NCI-H460 (cell line): Measurements from ENCODE around the gene CSF2. TPM values are rescaled to one million over a fixed set of nuclear protein-coding genes. Genes with fewer than 3 reads are reported as not detected.

Experiments used
- DNase-seq: peaks from one replicate; pipeline ENCODE4 v3.0.0-alpha.2; 2016; ENCODE audit warnings: low read depth; ENCODE audit errors: extremely low read depth
- total RNA-seq: library from RNA; depleted of rRNA; stranded (reverse); fragments of >200 nt; shearing (Covaris generic); gene quantifications from 2 replicates; pipeline ENCODE4 v1.2.3, GENCODE V29; 2014

Gene CSF2
- total RNA-seq, 1 experiment from 2014 or later, result not detected

DNA sequence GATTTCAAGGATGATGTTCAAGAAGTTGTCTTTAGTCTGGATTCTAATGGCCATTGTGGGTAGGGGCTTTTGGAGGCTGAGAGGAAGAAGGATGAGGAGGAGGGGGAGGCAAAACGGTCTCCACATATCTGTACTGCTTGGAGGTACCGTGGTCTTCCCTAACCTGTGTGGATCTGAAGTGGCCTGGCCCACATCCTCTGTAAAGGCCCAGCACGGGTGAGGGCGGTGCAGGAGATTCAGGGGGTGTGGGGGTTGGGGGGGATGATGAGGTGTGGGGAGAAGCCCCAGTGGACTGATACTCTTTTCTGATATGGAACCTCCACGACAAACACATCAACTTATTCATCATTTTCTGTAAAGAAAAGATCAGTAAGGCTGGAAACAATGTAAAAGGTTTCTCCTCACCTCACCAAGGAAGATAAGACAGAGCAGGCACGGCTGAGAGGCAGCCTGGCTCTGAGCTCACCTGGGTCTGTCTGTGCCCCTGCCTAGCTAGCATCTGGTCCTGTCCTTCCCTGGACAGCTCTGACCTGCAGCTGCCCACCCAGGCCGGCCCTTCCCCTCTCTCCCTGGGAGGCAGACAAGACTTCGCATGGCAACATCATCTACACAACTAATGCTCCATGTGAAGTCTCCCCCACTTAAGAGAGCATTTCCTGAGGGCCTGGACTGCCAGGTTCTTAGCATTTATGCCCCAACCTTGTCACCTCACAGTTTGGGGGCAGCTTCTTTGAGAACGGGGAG is 18.7 kb upstream of the CSF2 start:
- no peak for DNase-seq

DNA sequence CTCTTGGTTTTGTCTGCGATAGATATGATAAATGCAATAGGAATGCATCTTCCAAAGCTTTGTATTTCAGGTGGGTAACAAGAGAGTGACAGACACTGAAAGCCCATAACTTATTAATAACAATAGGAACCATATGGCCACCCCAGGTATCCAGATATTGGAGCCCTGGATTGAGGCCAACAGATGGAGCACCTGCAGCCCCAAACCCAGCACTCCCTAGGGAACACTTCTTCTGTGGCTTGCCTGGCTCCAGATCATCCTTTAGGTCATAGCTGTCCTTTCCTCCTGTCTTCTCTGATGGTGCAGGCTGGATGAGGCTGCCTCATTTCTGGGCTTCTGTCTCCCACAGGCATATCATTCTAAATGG is 18.2 kb upstream of the CSF2 start:
- no peak for DNase-seq

DNA sequence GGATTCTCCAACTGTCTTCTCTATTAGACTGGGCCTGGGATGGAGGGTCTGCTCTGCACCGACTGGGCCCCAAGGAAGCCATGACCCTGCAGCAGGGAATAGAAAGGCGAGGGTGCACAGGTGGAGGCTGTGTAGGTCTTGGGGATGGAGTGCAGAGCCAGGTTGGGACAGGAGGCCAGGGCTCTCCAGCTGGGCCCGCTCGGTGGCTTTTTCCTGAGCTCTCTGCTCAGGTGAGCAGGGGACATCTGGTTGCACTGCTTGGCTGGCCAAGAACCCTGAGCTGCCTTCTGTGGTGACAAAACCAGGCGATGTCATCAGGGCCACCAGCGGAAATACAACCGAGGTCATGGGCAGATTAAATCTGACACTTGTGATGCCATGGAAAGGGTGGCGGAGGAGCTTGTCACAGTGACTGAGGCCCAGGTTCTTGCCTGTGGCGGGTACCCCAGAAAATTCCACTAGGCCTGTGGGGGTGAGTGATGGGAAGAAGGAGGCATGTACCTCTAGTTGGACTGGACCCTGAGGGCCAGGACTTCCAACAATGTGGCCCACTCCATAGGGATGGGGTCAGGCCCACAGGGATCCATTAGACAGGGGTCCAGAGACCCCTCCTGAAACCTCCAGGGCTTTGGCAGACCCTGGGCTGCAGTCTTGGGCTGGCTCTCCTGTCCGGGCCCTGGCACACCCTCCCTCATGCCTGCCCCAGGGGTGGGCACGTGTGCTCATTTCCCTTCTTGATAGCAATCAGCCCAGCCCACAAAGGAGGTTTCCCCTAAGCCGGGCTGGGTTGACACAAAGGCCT is 17.6 kb upstream of the CSF2 start:
- DNase-seq, result no peak

DNA sequence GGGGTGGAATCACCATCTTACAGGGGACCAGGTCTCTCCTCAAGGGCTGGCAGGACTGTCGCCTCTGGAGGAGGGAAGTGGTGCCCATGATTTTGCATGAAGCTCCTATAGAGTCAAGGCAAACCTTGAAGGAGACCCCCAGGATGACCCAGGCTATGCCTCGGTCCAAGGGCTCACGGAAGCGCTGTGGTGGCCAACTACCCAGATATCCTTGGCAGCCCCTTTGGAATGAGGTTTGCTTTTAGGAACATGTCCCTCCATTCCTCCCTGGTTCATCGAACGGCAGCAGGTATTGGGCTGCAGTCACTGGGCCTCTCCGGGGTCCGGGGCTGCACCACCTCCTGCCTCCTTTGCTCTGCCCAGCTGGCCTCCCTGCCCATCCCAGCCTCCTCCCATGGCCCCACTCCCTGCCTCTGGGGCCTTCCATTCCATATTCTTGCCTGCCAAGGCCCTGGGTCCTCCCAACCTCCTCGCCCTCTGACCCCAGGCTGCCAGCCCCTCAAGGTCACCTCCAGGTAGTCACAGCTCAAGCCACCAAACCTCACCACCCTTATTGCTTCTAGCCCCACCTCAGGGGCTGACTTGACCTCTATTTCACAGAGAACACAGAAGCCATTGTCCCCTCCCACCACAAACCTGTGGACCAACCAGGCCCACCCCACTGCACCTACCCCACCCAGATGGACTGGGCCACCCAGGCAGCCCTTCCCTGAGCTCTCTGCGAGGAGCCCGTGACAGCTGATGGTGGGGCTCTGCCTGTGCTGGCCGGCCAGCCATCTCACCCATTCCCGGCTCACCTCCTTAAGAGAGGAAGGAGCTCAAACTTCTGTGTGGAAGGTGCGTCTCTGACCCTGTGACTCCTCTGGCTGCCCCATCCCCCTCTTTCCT is 16.7 kb upstream of the CSF2 start:
- DNase-seq, result no peak

DNA sequence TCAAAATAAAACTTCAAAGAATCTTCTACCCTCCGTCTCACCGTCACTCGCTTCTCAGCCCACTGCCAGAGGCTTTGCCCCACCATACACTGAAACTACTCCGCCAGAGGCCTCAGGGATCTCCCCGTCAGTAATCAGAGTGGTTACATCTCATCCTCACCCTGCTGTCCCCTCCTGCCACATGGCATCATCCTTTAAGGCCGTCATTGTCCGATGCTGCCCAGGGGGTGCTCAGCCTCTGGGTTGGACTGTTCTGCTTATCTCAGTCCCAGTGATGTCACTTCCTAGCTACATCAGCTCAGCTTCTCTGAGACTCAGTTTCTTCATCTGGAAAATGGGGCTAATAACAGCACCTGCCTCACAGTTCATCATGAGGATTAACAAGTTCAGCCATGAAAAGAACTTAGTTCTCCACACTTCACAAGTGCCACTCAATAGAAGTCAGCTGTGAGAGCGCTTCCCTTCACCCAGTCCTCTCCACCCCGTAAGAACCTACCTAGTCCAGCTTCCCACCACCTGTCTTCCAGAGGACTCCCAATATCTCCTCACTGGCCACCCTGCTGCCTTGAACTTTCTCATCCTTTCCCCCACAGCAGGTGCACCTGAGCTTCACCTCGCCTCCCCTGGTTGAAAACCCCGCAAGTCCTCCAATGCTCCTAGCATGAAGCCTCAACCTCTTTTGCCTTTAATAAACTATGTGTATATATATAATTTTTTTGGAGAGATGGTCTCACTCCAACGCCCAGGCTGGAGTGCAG is 15.9 kb upstream of the CSF2 start:
- no peak for DNase-seq

DNA sequence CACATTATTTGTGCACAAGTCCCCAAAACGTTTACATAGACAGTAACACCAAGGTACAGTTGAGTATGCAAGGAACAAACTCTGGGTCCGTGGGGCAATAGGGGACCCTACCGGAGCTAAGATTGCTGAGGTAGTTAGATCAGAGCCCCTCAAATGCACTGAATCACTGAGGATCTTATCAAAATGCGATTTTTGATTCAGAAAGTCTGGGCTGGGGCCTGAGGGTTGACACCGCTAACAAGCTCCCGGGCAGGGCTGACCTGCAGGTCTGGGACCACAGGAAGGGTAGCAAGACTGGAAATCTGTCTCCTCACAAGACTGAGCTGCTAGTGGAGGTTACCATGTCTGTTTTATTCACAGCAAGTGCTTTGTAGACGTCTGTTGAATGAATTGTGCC is 14.9 kb upstream of the CSF2 start:
- DNase-seq, result no peak

DNA sequence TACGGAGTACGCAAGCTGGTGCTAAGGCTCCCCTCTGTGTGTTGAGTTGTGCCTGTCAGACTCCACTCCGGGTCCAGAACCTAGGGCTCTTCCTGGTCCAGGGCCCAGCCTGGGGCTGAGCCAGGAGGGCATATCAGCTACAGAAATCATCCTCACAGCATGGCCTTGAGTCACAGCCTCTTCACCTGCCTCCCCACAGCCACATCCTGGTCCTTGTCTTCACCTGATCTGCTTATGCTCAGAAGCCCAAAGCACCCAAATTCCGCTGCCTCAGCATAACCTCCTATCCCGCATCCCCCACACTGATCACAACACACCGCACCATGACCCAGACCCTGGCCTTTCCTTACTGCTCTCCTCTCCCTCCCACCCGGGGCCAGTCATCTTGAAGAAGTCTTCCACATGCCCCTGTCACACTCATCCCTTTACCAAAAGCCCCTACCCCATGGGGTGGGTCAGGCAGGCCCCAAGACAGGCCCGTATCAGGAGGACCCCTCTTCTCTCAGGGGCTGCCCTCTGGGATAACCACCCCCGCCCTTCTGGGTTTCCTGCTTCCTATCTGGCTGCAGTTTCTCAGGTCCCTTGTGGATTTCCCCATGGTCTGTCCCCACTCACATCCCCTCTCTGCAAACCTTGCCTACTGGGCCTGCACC is 14.4 kb upstream of the CSF2 start:
- DNase-seq, result no peak

DNA sequence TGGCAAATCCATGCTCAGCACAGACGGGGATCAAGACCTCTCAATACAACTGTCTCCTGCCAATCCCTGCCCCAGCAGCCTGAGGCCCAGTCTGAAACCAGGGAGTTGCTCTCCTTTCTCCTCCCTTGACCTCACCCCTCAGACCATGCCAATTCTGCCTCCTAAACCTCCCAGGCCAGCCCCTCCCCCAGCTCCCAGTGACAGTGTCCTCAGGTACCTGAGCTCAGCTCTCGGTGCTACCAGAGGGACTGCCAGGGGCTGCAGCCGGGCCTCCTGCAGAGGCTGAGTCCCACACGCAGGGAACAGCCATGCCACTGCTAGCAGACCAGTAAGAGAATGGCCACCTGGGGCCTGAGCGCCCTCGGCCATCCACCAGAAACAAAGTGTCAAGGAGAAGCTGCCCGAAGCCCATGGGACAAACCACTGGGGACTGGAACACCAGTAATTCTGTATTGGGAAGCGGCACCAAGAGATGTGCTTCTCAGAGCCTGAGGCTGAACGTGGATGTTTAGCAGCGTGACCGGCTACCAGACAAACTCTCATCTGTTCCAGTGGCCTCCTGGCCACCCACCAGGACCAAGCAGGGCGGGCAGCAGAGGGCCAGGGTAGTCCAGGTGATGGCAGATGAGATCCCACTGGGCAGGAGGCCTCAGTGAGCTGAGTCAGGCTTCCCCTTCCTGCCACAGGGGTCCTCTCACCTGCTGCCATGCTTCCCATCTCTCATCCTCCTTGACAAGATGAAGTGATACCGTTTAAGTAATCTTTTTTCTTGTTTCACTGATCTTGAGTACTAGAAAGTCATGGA is 13.7 kb upstream of the CSF2 start:
- DNase-seq, result no peak

DNA sequence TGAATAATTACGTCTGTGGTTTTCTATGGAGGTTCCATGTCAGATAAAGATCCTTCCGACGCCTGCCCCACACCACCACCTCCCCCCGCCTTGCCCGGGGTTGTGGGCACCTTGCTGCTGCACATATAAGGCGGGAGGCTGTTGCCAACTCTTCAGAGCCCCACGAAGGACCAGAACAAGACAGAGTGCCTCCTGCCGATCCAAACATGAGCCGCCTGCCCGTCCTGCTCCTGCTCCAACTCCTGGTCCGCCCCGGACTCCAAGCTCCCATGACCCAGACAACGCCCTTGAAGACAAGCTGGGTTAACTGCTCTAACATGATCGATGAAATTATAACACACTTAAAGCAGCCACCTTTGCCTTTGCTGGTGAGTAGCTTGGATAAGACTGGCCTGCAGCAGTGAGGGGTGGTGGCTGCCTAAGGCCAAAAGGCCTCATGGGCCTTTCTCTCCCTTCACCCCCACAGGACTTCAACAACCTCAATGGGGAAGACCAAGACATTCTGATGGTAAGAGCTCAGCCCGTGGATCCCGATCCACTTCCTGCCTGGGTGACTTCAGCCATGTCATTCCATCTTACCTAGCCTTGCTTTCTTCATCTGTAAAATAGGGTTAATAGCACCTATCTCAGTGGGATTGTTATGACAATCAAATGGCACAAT is 13.0 kb upstream of the CSF2 start, which contains the start of gene IL3:
TSS of gene IL3 (plus strand) at position 155 of the 661 bp plus-strand sequence. CDS start at position 207, 52 bp downstream.
- no peak for DNase-seq

DNA sequence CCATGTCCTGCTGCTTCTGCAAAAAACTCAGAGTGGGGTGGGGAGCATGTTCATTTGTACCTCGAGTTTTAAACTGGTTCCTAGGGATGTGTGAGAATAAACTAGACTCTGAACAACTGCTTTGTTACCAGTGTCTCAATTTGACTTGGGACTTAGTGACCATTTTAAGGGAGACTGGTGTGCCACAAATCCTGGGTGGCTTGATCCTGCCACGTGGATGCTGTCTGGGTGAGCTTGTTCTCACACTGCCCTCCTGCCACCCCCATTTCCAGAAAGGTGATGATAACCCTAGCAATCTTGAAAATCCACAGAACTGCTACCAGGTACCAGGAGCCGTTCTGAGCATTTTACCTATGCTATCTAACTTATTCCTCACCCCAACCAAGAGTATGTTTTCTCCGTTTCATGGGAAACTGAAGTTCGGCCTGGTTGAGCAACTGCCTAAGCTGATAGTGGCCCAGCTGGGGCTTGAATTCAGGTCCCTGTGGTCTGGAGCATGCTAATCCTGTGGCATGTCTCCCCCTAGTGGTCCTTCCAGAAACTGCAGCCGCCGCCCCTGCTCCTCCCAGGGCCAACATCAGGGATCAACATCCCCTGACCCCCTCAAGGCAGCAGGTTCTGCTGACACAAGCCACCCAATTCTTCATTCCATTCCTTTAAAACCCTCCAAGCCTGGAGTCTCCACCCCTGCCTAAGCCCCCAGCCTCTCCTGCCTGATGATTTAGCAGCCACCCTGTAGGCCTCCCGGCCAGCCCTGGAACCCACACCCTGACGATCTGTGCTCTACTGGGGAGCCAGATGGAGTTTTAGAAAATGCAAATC is 10.3 kb upstream of the CSF2 start:
- peak; percentile 57 for DNase-seq

DNA sequence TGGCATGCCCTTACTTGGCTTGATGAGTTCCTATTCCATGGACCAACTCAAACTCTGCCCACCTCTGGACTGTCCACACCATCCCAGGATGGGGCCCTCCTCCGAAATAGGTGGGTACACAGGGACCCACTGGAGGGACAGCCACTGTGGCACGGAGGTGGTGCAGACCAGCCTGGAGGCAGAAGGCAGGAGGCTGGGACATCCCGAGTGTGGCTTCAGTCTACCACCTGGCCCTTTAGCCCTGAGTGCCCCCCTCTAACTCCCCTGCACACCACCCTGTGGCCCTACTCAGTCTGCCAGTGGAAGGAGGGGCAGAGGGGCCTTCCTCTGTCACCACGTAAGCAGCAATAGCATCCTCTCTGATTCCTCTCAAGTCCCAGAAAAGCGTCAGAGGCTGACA is 9.4 kb upstream of the CSF2 start:
- no peak for DNase-seq

DNA sequence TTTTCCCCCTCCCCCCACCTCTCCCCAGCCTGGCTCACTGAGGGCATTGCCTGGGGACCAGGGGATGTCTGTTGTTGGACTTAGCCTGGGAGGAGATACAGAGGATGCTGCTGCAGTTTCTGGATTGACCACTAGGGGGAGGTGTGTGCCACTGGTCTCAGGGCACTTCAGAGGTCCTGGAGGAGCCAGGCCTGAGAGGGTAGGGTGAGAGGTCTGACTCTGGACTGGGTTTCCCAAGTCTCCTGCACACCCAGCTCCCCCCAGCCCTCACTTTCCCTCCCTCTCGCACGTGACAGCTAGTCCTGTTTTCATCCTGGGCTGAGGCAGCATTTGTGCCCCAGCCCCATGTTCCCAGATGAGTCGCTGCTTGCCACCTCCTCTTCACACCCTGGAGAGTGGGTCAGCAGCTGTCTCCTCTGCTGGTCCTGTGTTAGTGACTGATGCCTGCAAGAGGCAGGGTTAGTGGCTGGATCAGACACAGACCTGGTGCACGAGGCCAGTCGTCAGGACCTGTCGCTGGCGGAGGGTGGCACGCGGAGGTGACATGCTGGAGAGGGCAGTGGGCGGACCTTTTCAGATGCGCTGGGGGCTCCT is 8.8 kb upstream of the CSF2 start:
- peak; percentile 63 for DNase-seq

DNA sequence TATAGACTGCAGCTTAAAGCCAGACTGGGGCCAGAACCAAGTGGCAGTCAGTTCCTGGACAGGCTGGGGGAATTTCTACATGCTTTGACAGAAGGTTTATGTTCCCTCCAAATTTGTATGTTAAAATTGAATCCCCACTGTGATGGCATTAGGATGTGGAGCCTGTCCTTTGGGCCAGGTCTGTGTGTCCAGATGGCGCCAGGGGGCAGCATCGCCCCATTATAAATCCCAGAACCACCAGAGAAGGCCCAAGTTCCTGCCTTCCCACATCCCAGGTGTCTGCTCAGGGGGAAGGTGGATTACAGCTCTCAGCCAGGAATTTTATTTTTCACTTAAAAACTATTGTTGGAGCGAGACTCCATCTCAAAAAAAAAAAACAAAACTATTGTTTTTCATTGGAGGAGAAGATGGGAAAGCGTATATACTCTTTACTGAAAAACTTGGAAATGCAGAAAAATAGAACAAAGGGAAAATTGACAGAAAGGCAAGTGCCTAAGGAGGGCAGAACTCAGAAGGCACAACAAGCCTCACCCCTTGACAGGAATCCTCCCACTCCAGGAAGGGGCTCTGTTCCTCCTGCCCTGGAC is 8.1 kb upstream of the CSF2 start:
- peak; percentile 56 for DNase-seq

DNA sequence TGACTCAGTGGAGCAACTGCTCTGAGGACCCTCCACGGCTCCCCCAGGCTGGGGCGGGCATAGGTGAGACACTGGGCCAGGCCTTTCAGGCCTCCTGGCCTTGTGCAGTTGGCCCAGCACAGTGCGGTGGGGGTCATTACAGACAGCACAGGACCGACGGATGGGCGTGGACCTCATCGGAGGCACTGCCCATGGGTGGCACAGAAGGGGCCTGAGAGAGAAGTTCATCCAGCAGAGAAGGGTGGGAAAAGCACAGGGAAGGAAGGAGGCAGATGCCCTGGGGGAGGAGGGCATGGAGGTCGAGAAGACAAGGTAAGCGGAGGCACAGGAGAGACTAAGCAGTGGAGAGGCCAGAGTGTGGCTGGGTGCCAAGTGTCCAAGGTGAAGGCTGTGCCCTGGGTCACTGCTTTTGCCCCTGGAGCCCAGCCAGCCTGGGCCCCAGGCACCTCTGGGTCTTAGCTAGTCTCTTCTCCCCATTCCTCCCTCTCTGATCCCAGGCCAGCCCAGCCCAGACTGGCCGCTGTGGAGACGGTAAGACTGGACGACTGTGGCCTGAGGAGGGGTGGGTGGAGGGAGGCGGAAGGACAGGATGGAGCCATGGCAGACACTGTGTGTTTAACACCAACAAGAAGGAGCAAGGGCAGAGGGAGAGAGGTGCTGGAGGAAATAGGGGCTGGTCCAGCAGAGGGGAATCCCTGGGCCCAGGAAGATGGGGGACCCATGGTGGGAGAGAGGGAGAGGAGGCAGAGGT is 7.5 kb upstream of the CSF2 start:
- DNase-seq, result no peak

DNA sequence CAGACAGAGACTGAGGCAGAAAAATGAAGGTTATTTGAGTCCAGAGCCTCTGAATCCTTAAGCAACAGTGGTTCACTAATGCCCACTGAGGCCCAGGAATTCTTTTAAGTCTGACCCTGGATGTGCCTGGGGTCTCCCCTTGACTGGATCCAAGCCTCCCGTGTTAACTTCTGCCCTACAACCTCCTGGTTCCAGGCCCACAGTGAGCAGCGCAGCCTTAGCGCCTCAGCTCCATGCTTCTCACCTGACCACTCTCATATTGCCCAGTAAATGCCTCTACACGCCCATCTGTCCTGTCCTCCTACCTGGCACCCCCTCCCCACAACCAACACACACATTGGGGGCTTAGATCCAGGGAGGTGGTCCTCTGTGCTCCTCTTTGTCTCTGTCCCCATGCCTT is 6.7 kb upstream of the CSF2 start:
- no peak for DNase-seq

DNA sequence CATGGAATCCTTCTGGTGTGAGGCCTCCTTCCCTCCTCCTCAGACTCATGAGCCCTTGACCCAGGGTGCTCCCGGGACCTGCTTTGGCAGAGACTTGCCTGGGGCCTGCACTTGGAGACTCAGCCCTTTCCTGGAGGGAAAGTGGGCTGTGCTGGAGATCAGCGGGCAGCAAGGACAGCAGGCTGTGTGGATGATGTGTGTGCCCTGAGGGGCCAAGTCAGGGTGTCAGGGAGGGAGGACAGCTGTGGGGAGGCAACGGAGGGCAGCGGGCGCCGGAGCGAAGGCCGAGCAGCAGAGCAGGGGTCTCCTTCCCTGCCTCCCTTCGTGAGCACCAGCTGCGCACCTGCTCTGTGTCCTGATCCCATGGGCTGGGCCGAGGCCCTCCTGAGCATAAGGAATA is 6.1 kb upstream of the CSF2 start:
- no peak for DNase-seq
